Medulla oblongata (tissue), 1 donor: Measurements from ENCODE around the gene CABP2.
"Not testable (repeated sequence)": the region's sequence is repeated elsewhere in the genome, so short reads cannot be mapped to it uniquely, and the experiment has no call there.

Source experiments
- DNase-seq: peaks from one replicate; pipeline ENCODE4 v3.0.0-alpha.2; 2015; ENCODE audit errors: extremely low spot score

The CABP2 gene

GRCh38 chr11:67522844-67523555 lies at the start of gene CABP2:
CABP2 (minus strand) TSS chr11:67523446; CDS start chr11:67523326, 120 bp downstream.
- DNase-seq, result no peak

GRCh38 chr11:67572747-67573419 lies 49.6 kb upstream of the CABP2 start:
- DNase-seq, result peak; percentile 73

GRCh38 chr11:67572305-67572704 lies 49.1 kb upstream of the CABP2 start:
- no peak for DNase-seq

GRCh38 chr11:67571443-67571842 lies 48.2 kb upstream of the CABP2 start:
- DNase-seq, result no peak

GRCh38 chr11:67564230-67564629 lies 41.0 kb upstream of the CABP2 start:
- no peak for DNase-seq

GRCh38 chr11:67563705-67564114 lies 40.5 kb upstream of the CABP2 start:
- DNase-seq, result not testable (repeated sequence)

- no peak for DNase-seq
Observed at GRCh38 chr11:67562963-67563704, 39.9 kb upstream of the CABP2 start.

GRCh38 chr11:67561971-67562619 lies 38.8 kb upstream of the CABP2 start:
- no peak for DNase-seq

GRCh38 chr11:67558084-67558772 lies 35.0 kb upstream of the CABP2 start:
- DNase-seq, result no peak

- no peak for DNase-seq
Observed at GRCh38 chr11:67556244-67556643, 33.0 kb upstream of the CABP2 start.

GRCh38 chr11:67551697-67552096 lies 28.5 kb upstream of the CABP2 start:
- DNase-seq, result not testable (repeated sequence)

GRCh38 chr11:67551127-67551526 lies 27.9 kb upstream of the CABP2 start:
- no peak for DNase-seq

GRCh38 chr11:67548555-67549110 lies 25.4 kb upstream of the CABP2 start:
- DNase-seq, result no peak

- not testable (repeated sequence) for DNase-seq
Observed at GRCh38 chr11:67548112-67548511, 24.9 kb upstream of the CABP2 start.

- no peak for DNase-seq
Observed at GRCh38 chr11:67545280-67545679, 22.0 kb upstream of the CABP2 start.

- DNase-seq, result peak; percentile 2
Observed at GRCh38 chr11:67544616-67545242, 21.5 kb upstream of the CABP2 start.

- DNase-seq, result no peak
Observed at GRCh38 chr11:67543585-67543984, 20.3 kb upstream of the CABP2 start.

- DNase-seq, result no peak
Observed at GRCh38 chr11:67542971-67543370, 19.7 kb upstream of the CABP2 start.

GRCh38 chr11:67542169-67542568 lies 18.9 kb upstream of the CABP2 start:
- no peak for DNase-seq

- DNase-seq, result no peak
Observed at GRCh38 chr11:67541198-67541597, 18.0 kb upstream of the CABP2 start.

- DNase-seq, result no peak
Observed at GRCh38 chr11:67539550-67539949, 16.3 kb upstream of the CABP2 start.
